Neural cell (in vitro differentiated cells): ENCODE data around the gene LDAH.

Source experiments
- CTCF ChIP-seq: fragments of 450-650 bp; IDR thresholded peaks from 2 replicates; pipeline ENCODE4 v1.5.1; 2014; ENCODE audit warnings: antibody characterized with exemption, mild to moderate bottlenecking, moderate library complexity; ENCODE audit not compliant: poor library complexity, severe bottlenecking
- EZH2 ChIP-seq: fragments of 200-600, 300-800 bp; shearing (Covaris generic), sonication (generic); IDR thresholded peaks from 2 replicates; pipeline ENCODE4 v1.6.1; 2014; ENCODE audit warnings: antibody characterized with exemption, low read length, borderline replicate concordance, mild to moderate bottlenecking; ENCODE audit not compliant: insufficient read depth, poor library complexity, severe bottlenecking
- POLR2AphosphoS5 ChIP-seq: IDR thresholded peaks from 2 replicates; pipeline ENCODE4 v1.6.1; 2012

- no peak for TF ChIP-seq CTCF
- no peak for TF ChIP-seq POLR2AphosphoS5
- TF ChIP-seq EZH2 = no peak
These were observed 123.8 kb downstream of the LDAH start for GRCh38 chr2:20698916-20699613.
